RCC 7860 (cell line): Measurements from ENCODE around the gene YAE1.
"Not testable (repeated sequence)": the region's sequence is repeated elsewhere in the genome, so short reads cannot be mapped to it uniquely, and the experiment has no call there.

ENCODE experiments used
- DNase-seq: peaks from one replicate; pipeline ENCODE4 v3.0.0-alpha.2; 2015; ENCODE audit warnings: low spot score
- FAIRE-seq: peaks from 2 replicates; lab custom pipeline; 2012; peaks lifted over from hg19 to GRCh38; lab: Jason Lieb, UNC

YAE1 gene, protein sequence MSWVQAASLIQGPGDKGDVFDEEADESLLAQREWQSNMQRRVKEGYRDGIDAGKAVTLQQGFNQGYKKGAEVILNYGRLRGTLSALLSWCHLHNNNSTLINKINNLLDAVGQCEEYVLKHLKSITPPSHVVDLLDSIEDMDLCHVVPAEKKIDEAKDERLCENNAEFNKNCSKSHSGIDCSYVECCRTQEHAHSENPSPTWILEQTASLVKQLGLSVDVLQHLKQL

DNA sequence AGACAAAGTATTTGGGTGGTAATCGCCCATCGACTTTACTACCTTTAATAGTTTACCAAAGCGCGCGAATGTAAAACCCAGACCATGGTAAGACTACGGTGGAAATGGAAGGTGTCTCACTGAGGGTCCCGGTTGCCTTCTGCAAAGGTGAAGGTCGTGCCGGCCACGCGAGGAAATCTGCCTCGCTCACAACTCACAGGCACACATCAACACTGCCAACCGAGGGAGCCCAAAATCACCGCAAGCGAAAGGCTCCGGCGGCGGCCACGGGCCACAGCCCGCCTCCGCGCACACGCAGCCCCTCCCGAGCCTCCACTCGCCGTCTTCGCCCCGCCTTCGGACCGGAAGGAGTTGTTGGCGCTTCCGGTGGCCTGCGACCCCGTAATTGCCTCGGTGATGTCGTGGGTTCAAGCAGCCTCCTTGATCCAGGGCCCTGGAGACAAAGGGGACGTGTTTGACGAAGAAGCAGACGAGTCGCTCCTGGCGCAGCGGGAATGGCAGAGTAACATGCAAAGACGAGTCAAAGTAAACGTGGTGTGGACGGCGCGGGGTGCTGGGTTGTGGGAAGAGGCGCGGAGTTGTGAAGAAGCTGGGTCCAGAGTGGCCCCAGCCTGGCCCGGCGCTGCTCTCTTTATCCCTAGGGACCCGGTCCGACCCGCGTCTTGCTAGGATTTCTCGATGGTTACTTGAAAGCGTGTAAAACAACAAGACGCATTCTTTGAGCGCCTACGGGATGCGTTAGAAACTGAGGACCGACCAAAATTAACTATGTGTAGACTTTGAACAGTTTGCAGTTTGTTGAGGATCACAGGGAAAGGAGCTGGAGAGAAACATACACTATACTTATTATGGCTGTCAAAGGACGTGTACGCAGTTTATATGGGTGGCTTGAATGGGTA, at the start of gene YAE1:
Gene YAE1, plus strand, starts transcription at position 382 of the 899 bp plus-strand sequence. Its CDS starts 15 bp downstream, at position 397.
- DNase-seq (peak; percentile 68), FAIRE-seq (no peak)

DNA sequence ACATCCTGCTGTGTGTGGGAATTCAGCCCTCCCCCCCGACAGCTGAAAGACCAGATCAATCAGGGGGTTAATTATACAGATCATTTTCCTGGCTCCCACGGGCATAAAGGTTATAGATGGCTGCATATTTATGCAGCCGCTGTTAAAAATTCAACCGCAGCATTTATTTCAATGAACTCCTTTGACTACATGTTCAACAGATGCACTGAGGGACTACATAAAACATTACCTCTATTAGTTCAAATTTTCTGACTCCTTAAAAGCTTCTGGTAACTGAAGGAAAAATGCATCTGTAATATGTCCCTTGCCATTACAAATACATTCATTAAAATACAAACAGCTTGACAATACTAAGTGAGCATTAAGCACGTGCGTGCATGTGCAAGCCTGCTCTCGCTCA, 49.7 kb upstream of the YAE1 start:
- no peak for FAIRE-seq
- DNase-seq, result no peak

DNA sequence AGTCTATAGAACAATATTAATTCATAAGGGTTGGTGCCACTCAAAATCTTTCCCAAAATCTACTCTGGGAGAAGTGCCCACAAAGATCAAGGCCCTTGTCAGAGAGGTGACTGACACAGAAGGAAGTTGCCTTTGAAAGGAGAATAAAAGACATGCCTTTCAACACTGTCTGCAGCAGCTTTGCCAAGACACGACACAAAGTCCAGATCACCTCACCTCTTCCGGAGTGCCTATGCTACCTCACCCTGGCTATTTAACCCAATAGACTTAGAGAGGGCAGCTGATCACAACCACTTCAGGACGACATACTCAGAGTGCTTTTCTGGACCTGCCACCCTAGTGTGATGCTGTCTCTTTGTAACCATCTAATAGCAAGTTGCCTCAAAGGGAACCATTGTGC, 49.0 kb upstream of the YAE1 start:
- FAIRE-seq (no peak), DNase-seq (no peak)

DNA sequence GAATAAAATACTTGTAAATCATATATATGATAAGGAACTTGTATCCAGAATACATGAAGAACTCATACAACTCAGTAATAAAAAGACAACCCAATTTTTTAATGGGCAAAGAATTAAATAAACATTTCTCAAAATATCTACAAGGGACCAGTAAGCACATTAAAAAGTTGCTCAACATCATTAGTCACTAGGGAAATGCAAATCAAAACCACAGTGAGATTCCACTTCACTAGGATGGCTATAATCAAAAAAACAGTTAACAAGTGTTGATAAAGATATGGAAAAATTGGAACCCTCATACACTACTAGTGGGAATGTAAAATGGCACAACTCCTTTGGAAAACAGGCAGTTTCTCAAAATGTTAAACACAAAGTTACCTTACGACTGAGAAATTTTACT, 40.3 kb upstream of the YAE1 start:
- DNase-seq (no peak), FAIRE-seq (no peak)

DNA sequence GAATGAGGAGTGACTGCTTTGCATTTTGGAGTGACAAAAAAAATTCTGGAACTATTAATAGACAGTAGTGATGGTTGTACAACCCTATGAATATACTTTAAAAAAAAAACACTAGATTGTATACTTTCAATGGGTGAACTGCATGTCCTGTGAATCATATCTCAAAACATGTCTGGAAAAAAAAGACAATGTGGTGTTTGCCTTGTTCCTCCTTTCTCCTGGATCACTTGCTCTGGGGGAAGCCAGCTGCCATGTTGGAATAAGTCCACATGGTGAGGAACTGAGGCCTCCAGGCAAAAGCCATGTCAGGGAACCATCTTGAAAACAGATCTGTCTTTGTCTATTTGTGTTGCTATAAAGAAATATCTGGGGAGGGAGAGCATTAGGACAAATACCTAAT, 39.5 kb upstream of the YAE1 start:
- no peak for FAIRE-seq
- DNase-seq, result no peak

DNA sequence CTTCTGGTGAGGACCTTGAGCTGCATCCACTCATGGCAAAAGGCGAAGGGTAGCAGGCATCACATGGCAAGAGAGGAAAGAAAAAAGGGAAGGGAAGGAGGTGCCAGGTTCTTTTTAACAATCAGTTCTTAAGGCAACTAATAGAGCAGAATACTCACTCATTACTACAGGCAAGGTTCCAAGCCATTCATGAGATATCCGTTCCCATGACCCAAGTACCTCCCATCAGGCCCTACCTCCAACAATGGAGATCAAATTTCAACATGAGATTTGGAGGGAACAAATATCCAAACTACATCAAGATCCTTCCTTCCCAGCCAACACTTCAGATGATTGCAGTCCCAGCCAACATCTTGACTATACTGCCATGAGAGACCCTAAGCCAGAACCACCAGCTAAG, 38.9 kb upstream of the YAE1 start:
- DNase-seq (no peak), FAIRE-seq (no peak)

DNA sequence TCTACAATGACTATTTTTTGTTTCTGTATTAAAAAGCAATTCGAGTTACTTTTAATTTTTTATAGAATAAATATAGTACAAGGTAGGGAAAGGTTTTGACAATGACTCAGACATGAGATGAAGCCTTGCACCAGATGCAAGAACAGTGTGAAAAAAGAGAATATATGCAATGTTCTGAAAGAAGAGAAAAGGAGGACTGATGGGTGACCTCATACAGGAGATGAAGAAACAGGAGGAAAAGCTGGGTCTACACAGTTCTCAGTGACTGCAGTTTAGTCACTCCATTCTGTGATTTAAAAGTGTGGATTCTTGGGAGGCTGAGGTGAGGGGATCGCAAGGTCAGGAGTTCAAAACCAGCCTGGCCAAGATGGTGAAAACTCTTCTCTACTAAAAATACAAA, 38.3 kb upstream of the YAE1 start:
- no peak for FAIRE-seq
- no peak for DNase-seq

DNA sequence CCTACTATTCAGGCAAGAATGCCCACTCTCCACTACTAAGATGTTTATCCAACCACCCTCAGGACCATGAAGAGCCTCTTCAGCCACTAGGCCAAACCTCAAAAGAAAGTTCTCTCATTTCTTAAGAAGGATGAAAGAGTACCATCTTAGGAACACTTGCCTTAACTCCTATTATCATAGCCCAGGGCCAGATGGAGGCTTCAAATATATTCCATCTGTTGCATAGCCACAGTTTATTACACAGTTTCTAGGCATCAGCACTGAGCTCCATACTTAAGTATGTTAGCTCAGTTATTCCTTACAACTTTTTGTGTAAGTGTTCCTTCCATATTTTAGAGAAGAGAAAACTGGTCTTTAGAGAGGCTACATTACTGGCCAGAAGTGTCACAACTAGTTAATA, 37.4 kb upstream of the YAE1 start:
- no peak for DNase-seq
- no peak for FAIRE-seq

DNA sequence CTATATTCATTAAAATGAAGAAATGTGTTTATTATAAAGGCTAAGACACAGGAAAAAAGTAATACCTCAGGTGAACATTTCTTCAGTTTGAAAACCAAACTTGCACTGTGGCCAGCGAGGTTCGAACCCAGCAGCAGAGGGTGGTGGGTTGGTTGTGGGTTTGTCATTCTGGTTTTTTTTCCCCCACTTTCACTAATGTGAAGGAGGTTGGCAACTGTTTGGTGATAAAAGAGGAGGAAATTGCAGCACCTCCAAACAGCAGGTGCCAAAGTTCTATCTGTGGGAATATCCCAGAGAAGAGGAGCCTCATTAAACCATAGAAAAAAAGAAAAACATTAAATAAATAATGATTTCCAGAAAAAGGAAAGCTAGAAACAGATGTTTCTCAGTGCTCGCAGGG, 36.6 kb upstream of the YAE1 start:
- no peak for FAIRE-seq
- DNase-seq, result no peak

DNA sequence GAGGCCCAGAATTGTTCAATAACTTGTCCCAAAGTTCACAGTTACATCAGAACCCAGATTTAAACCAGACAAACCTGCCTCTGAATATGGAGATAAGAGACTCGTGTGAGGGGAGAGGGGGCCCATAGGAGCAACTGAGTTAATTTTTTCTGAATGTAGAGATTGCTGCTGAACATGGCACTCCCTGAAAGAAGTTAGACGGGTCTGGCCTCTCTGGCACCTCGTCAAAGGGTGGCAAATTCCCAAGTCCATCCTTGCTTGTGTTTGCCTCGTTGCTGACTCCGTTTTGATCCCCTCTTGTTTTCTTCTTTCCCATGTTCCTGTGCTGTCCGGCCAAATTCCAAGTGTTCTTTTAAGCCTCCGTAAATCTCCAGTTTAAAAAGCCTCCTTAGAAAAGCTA, 35.2 kb upstream of the YAE1 start:
- DNase-seq (no peak), FAIRE-seq (no peak)

DNA sequence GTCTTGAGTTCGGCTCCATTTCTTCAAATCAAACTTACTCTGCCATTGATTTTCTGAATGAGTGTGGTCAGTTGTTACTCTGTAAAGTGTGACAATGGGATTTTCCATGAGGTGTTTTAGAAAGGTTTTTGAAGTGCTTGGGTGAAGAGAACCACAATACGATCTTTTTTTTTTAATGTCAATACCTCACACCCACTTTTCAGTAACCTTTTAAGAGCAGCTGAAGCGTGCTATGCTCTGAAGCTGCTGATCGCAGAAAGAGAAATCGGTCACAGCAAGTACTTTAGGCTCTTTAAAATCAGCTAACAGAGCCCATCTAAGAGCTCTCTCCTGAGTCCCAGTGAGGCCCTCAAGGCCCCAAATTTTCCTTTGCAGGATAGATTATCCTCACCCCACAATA, 34.4 kb upstream of the YAE1 start:
- FAIRE-seq, result no peak
- DNase-seq, result no peak

DNA sequence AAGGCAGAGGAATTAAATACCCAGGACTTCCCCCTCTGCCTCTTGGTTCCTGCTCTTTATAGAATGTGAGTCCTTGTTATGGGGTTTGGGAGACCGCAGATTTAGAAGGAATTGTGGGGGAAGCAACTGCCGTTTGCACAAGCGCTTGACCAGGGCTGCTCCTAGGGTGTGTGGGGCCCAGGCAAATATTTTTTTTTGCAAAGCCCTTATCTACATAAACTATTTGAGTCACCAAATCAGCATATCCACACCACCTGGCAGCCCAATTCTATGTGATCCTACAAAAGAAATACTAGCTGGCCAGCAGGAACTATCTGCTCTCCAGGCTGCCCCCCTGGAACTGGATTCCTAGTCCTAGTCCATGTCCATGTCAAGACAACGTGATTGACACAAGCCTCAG, 33.4 kb upstream of the YAE1 start:
- no peak for FAIRE-seq
- DNase-seq, result no peak

DNA sequence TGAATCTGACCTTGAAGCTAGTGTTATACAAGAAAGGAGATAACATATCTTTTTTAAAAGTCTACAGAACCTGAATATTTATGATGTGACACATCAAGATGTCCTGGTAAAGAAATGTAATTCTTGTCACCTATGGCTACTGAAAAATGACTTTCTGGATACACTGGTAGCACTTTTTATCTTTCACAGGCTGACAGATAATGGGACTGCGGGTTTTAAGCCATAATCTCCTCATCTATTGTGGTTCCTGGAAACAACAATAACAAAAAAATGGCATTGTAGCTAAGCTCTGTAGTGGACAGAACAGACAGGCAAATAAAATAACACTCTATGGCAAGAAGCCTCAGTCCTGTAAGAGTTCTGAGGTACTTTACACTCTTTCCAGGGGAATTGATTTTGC, 31.6 kb upstream of the YAE1 start:
- no peak for DNase-seq
- no peak for FAIRE-seq

DNA sequence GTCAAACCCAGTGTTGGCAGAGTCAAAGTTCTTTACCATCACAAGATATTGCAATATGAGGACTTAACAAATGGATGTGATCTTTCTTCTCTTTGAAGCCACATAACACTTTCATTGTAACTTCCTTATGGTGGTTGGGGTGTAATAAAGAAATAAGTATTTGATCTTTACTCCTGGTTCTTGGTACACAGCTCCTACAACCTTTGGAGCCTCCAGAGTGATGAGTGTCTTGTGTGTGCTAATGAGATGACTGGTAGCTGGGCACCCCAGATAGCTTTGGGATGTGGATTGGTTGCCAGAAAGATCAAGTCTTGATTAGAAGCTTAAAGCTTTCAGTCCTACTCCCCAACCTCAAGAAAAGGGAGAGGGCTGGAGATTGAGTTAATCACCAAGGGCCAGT, 31.1 kb upstream of the YAE1 start:
- FAIRE-seq, result no peak
- no peak for DNase-seq

DNA sequence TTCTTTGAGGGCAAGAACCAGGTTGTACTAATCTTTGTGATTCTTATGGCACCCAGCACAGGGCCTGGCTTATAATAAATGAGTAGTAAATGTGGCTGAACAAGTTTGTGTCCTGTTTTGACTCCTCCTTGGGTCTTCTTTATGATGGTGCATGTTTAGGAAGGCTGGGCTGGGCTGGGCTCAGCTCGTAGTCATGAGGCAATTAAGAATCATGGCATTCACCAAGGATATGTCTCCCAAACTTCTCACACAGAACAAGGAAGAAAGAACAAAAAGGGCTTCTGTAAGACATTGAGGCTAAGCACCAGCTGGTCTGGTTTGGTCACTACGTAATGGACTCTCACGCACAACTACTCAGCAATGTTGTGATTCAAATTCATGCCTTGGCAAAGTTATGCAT, 30.5 kb upstream of the YAE1 start:
- FAIRE-seq, result no peak
- no peak for DNase-seq

DNA sequence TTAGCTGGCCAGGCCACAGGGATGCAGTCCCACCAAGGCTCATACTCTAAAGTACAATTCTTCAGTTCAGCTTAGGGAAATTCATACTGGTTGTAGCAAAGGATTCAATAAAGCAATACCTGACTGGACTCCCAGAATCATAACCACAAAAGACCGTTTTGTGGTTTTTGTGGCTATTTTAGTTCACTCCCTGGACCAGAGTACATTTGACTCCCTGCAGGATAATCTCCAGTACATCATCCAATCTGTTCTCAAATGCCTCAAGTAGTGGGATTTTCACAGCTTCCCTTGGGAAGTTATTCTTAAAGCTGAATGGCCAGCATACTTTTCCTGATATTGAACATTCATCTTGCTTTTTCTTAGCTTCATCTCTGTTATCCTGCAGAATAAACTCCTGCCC, 29.3 kb upstream of the YAE1 start:
- FAIRE-seq, result no peak
- peak; percentile 40 for DNase-seq

DNA sequence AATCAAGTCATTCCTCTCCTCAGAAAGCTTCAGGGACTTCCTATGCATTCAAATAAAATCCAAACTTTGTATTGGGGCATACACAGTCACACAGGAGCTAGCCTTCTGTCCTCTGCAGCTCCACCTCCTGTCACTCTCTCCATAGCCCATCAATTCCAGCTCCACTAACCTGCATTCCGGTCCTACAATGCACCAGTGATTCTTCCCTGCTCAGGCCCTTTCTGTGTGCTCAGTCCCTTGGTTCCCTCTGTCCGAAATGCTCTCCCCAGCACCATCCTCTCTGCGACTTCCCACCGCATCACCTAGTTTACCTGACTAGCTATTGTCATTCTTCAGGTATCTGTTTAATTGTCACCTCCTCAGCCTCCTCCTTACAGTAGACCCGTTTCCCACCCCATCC, 26.4 kb upstream of the YAE1 start:
- no peak for FAIRE-seq

DNA sequence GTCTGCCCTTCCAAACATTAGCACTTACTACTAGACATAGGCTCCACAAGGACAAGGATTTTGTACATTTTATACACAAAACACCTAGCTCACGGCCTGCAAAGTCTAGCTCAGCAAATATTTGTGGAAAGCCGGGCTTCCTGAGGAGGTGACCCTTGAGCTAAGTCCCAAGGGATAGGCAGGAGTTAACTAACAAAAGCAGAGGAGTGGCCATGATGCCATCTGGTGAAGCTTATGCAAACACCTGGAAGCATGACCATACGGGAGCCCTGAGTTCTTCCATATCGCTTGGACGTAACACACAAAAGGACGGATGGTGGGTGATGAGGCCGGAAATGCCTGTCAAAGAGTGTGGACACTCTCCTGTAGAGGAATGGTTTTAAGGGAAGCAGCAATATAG, 25.9 kb upstream of the YAE1 start:
- no peak for DNase-seq

More for the DNA sequence above, 26.4 kb upstream of the YAE1 start:
- no peak for DNase-seq

DNA sequence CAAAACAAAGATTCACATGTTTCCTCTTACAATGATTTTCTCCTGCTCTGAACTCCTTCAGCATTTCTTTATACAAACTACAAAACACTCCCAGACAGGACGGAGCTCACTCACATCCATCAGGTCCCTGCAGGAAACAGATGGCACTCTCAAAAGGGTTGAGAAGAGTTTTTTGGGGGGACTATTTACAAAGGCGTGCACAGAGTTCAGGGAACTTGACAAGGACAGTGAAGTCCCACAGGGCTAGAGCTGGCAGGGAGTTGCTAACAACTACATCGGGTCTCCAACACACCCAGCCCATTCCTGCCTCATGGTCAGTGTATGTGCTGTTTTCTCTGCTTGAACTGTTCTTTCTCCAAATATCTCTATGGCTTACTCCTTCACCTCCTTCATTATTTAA, 24.7 kb upstream of the YAE1 start:
- no peak for FAIRE-seq

More for the DNA sequence above, 25.9 kb upstream of the YAE1 start:
- FAIRE-seq, result no peak

DNA sequence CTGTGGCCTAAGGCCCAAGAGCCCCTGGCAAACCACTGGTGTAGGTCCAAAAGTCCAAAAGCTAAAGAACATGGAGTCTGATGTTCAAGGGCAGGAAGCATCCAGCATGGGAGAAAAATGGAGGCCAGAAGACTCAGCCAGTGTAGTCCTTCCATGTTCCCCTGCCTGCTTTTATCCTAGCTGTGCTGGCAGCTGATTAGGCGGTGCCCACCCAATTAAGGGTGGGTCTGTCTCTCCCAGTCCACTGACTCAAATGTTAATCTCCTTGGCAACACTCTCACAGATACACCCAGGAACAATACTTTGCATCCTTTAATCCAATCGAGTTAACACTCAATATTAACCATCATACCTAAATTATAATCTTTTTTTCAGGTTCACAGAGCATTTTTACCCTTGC, 21.4 kb upstream of the YAE1 start:
- FAIRE-seq, DNase-seq: not testable (repeated sequence)

More for the DNA sequence above, 24.7 kb upstream of the YAE1 start:
- DNase-seq, result no peak

DNA sequence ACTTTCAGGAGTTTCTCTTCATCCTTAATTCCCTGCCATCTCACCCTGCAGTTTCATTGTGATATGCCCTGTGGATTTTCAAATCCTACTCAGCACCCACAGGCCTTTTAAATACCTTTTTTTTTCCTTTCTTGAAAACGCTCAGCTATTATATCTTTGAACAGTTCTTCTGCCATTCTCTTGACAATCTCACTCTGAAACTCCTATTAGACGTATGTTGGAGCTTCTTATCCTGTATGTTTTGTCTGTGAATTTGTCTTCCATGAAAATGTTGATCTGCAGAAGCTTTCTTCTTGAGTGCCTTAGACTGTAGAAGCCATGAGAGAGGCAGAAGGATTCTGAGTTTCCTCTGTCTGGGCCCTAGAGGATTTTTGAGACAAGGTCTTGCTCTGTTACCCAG, 18.9 kb upstream of the YAE1 start:
- no peak for DNase-seq
- FAIRE-seq, result no peak

DNA sequence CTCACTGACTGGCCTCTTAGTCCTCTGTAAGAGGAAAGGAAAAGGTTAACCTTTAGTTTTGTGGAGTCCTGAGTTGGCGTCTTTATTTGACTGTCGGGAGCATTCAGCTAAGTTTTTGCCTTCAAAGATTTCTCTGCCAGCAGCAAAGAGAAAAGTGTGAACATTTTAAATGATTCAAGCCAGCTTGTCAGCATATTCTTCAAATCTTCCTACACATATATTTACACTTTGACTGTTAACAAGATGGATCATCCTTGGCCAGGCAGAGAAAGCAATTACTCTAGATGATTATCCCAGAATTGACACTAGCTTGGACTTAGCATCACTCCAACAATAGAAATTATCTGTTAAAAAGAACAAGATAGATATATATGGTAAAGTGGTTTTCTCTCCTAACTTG, 15.8 kb upstream of the YAE1 start:
- FAIRE-seq (no peak), DNase-seq (no peak)
